Liver (tissue), 9 donors: ENCODE measurements around the gene ILKAP. TPM values are rescaled to one million over a fixed set of nuclear protein-coding genes. Genes with fewer than 3 reads are reported as not detected.

Experiments used
- DNase-seq: peaks from one replicate; pipeline ENCODE4 v3.0.0-alpha.2; 2017; ENCODE audit warnings: low spot score
- H3K27ac ChIP-seq, 2 donors: one replicate each; pipeline ENCODE4 v1.7.0; 2013; ENCODE audit warnings: inconsistent platforms in 2 of 2, low read length in 2 of 2, control low read depth in 1 of 2, low read depth in 1 of 2, mild to moderate bottlenecking in 1 of 2
- H3K27me3 ChIP-seq, 4 donors: one replicate each; pipeline versions ENCODE4 v1.6.1 to v1.7.0; 2013; ENCODE audit warnings: low read length in 3 of 4, inconsistent platforms in 1 of 4, mild to moderate bottlenecking in 1 of 4, moderate library complexity in 1 of 4; ENCODE audit not compliant: control insufficient read depth in 4 of 4, insufficient read depth in 4 of 4
- H3K36me3 ChIP-seq, 4 donors: one replicate each; pipeline versions ENCODE4 v1.6.1 to v1.7.0; 2013; ENCODE audit warnings: low read length in 3 of 4, mild to moderate bottlenecking in 3 of 4, low read depth in 1 of 4, moderate library complexity in 1 of 4; ENCODE audit not compliant: control insufficient read depth in 4 of 4, insufficient read depth in 3 of 4
- H3K4me1 ChIP-seq, 4 donors: one replicate each; pipeline versions ENCODE4 v1.6.1 to v1.7.0; 2013; ENCODE audit warnings: low read length in 3 of 4, mild to moderate bottlenecking in 3 of 4, moderate library complexity in 1 of 4; ENCODE audit not compliant: control insufficient read depth in 4 of 4, insufficient read depth in 4 of 4
- H3K4me3 ChIP-seq, 3 donors: one replicate each; pipeline versions ENCODE4 v1.6.1 to v1.7.0; 2013; ENCODE audit warnings: low read length in 3 of 3, control low read depth in 1 of 3, low read depth in 1 of 3, mild to moderate bottlenecking in 1 of 3
- H3K9ac ChIP-seq, 2 donors: one replicate each; pipeline ENCODE4 v1.7.0; 2013; ENCODE audit warnings: low read length in 2 of 2, mild to moderate bottlenecking in 2 of 2, moderate library complexity in 2 of 2, control low read depth in 1 of 2, low read depth in 1 of 2
- H3K9me3 ChIP-seq, 4 donors: one replicate each; pipeline versions ENCODE4 v1.6.1 to v1.7.0; 2013; ENCODE audit warnings: low read length in 3 of 4; ENCODE audit not compliant: control insufficient read depth in 4 of 4
- ATF3 ChIP-seq: IDR thresholded peaks from 2 replicates; pipeline ENCODE4 v1.6.1; 2016; ENCODE audit warnings: antibody characterized with exemption
- CTCF ChIP-seq: fragments of 150-350 bp; IDR thresholded peaks from 2 replicates; pipeline ENCODE4 v1.5.1; 2017; ENCODE audit warnings: improper control_type of control experiment, low read depth, low read length; ENCODE audit not compliant: missing input control
- EGR1 ChIP-seq, 2 donors: IDR thresholded peaks; 2 replicates each; pipeline ENCODE4 v1.6.1; 2016 to 2018; ENCODE audit warnings: antibody characterized with exemption in 2 of 2, low read depth in 2 of 2
- FOXA1 ChIP-seq: IDR thresholded peaks from 2 replicates; pipeline ENCODE4 v1.6.1; 2016; ENCODE audit warnings: antibody characterized with exemption
- FOXA2 ChIP-seq: IDR thresholded peaks from 2 replicates; pipeline ENCODE4 v1.6.1; 2016; ENCODE audit warnings: antibody characterized with exemption
- HNF4A ChIP-seq, 2 donors: conservative IDR thresholded peaks; 2 replicates each; pipeline ENCODE4 v1.6.1; 2016; ENCODE audit warnings: antibody characterized with exemption in 2 of 2, mild to moderate bottlenecking in 2 of 2
- HNF4G ChIP-seq: IDR thresholded peaks from 2 replicates; pipeline ENCODE4 v1.6.1; 2016; ENCODE audit warnings: antibody characterized with exemption
- JUND ChIP-seq, 2 donors: IDR thresholded peaks; 2 replicates each; pipeline ENCODE4 v1.6.1; 2016; ENCODE audit warnings: antibody characterized with exemption in 2 of 2
- MAX ChIP-seq: IDR thresholded peaks from 2 replicates; pipeline ENCODE4 v1.6.1; 2016; ENCODE audit warnings: antibody characterized with exemption
- NR2F2 ChIP-seq: IDR thresholded peaks from 2 replicates; pipeline ENCODE4 v1.6.1; 2016; ENCODE audit warnings: antibody characterized with exemption
- RAD21 ChIP-seq, 2 donors: IDR thresholded peaks; 2 replicates each; pipeline ENCODE4 v1.6.1; 2016; ENCODE audit warnings: antibody characterized with exemption in 2 of 2, mild to moderate bottlenecking in 2 of 2
- RXRA ChIP-seq, 2 donors: IDR thresholded peaks; 2 replicates each; pipeline ENCODE4 v1.6.1; 2017 to 2018; ENCODE audit warnings: antibody characterized with exemption in 2 of 2, mild to moderate bottlenecking in 1 of 2
- SP1 ChIP-seq: IDR thresholded peaks from 2 replicates; pipeline ENCODE4 v1.6.1; 2018; ENCODE audit warnings: antibody characterized with exemption, mild to moderate bottlenecking
- TAF1 ChIP-seq: conservative IDR thresholded peaks from 2 replicates; pipeline ENCODE4 v1.6.1; 2016; ENCODE audit warnings: antibody characterized with exemption, mild to moderate bottlenecking
- YY1 ChIP-seq: IDR thresholded peaks from 2 replicates; pipeline ENCODE4 v1.6.1; 2016; ENCODE audit warnings: antibody characterized with exemption, mild to moderate bottlenecking
- ZBTB33 ChIP-seq: IDR thresholded peaks from 2 replicates; pipeline ENCODE4 v1.6.1; 2016; ENCODE audit warnings: antibody characterized with exemption
- WGBS: extraction: QIAGEN DNeasy Blood & Tissue Kit; methylation state at CpG from one replicate; pipeline ENCODE4 v1.1.7; 2013; 5-methylcytosine and 5-hydroxymethylcytosine counted together
- polyA plus RNA-seq, 2 donors: library from polyadenylated mRNA; stranded (reverse) in 1 of 2; unstranded in 1 of 2; fragments of 200-250 nt in 1 of 2; fragments of >200 nt in 1 of 2; fragmentation: Nextera tagmentation in 1 of 2; extraction: Ambion mirVana in 1 of 2; gene quantifications; one replicate each; pipeline versions ENCODE4 v1.2.1 to v1.2.3, GENCODE V29; 2013 to 2015
- total RNA-seq, 2 donors: library from RNA; depleted of rRNA; stranded (reverse); fragments of >200 nt; gene quantifications; one replicate each; pipeline ENCODE4 v1.2.3, GENCODE V29; 2014
- donor health status: healthy.
- donor health status: healthy.
- donor health status: healthy.
- donor health status: healthy.
- donor health status: healthy.

The ILKAP gene
- total and polyA plus RNA-seq, 4 donors = 15.0 to 21.1 (median 20.0) TPM

DNA sequence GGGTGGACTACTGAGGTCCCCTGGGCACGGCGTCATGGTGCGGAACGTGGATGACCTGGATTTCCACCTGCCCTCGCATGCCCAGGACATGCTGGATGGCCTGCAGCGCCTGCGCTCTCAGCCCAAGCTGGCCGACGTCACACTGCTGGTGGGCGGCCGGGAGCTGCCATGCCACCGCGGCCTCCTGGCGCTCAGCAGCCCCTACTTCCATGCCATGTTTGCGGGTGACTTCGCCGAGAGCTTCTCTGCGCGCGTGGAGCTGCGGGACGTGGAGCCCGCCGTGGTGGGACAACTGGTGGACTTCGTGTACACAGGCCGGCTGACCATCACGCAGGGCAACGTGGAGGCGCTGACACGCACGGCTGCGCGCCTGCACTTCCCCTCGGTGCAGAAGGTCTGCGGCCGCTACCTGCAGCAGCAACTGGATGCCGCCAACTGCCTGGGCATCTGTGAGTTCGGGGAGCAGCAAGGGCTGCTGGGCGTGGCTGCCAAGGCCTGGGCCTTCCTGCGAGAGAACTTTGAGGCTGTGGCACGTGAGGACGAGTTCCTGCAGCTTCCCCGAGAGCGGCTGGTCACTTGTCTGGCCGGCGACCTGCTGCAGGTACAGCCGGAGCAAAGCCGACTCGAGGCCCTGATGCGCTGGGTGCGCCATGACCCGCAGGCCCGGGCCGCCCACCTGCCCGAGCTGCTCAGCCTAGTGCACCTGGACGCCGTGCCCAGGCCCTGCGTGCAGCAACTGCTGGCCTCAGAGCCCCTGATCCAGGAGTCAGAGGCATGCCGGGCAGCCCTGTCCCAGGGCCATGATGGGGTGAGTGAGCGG lies 62.6 kb downstream of the ILKAP start:
- H3K9me3 ChIP-seq = no peaks in the 10 kb centered on the region
- peaks cover 0 to 8% (median 2%) of the 10 kb centered on the region in 4 donors for H3K4me1 ChIP-seq
- WGBS = 94% methylated on average over 60 of the region's 60 CpGs
- H3K27ac ChIP-seq = no peak overlapping the region
- DNase-seq = no peak
- TF ChIP-seq SP1 (no peak), YY1 (no peak), EGR1 (IDR thresholded peaks at IDR 0.05; ENCODE audit: low read depth in 2 of 2) (no peak), RAD21 (IDR thresholded peaks at IDR 0.05) (no peak), ZBTB33 (no peak), JUND (IDR thresholded peaks at IDR 0.05) (no peak), ATF3 (no peak), MAX (no peak)
- no peaks in the 10 kb centered on the region for H3K27me3 ChIP-seq
- H3K36me3 ChIP-seq = no peaks in the 10 kb centered on the region
- no peak overlapping the region for H3K4me3 ChIP-seq
- H3K9ac ChIP-seq = no peak overlapping the region

DNA sequence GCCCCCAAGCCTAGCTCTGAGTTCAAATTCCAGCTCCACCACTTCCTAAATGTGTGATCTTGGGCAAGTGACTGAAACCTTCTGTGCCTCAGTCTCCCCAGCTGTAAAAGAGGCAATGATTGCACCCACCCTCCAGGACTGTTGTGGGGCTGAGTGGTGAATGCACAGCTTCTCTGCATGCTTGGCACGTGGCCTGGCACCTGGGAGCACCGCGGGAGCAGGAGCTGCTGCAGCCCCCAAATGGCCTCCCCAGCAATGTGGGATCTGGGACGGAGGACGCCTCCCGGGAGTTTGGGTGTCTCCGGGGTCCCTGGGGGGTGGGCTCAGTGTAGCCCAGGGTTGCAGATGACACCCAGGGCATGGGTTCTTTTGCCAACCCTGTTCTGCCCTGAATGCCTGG lies 63.5 kb downstream of the ILKAP start:
- Histone ChIP-seq H3K4me1 (peaks cover 0 to 8% (median 2%) of the 10 kb centered on the region in 4 donors), H3K27ac (no peak overlapping the region), H3K27me3 (no peaks in the 10 kb centered on the region), H3K36me3 (no peaks in the 10 kb centered on the region), H3K9me3 (no peaks in the 10 kb centered on the region), H3K9ac (no peak overlapping the region), H3K4me3 (no peak overlapping the region)
- no peak for TF ChIP-seq EGR1 (IDR thresholded peaks at IDR 0.05; ENCODE audit: low read depth in 2 of 2)
- no peak for DNase-seq
- 92% methylated on average over 7 of the region's 7 CpGs for WGBS

- no peaks in the 10 kb centered on the region for H3K36me3 ChIP-seq
- WGBS = 79% methylated on average over 56 of the region's 56 CpGs
- H3K27ac ChIP-seq = no peak overlapping the region
- H3K4me3 ChIP-seq = no peak overlapping the region
- peaks cover 0 to 8% (median 2%) of the 10 kb centered on the region in 4 donors for H3K4me1 ChIP-seq
- no peak overlapping the region for H3K9ac ChIP-seq
- no peaks in the 10 kb centered on the region for H3K9me3 ChIP-seq
- DNase-seq = peak; percentile 55
- no peaks in the 10 kb centered on the region for H3K27me3 ChIP-seq
- TF ChIP-seq HNF4G (no peak), FOXA2 (no peak), MAX (no peak), FOXA1 (no peak), ZBTB33 (no peak), EGR1 (IDR thresholded peaks at IDR 0.05; ENCODE audit: low read depth in 2 of 2) (no peak), NR2F2 (no peak), JUND (IDR thresholded peaks at IDR 0.05) (no peak), CTCF (no peak), SP1 (no peak), RXRA (IDR thresholded peaks at IDR 0.05) (no peak), TAF1 (no peak), HNF4A (conservative IDR thresholded peaks at IDR 0.05) (no peak), ATF3 (no peak), YY1 (no peak)
These were observed 64.1 kb downstream of the ILKAP start for GRCh38 chr2:238139196-238140039.
